HG02943 (cell line): ENCODE data around the gene WWP2.

Experiments used
- ATAC-seq: cut with Tn5 transposase; IDR thresholded peaks from one replicate; pipeline ENCODE4 v1.9.1; 2021; ENCODE audit warnings: mild to moderate bottlenecking, low read depth, moderate library complexity; ENCODE audit not compliant: unreplicated experiment

Gene WWP2

DNA sequence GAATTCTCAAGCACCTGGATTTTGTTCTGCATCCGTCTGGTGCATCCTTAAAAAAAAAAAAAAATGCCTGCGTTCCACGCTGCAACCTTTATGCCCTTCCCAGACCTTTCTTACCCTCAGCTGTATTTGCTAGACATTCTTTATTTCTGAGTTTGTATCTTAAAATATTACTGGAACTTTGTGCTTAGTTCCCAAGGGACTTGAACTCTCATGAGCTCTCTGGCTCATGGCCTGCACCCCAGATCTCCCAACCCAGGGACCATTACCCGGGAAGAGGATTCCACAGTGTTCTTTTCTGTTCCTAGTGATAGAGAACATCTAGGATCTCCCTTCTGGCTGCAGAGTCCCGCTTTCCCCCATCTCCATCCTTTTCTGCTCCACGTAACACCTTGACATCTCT is 160.1 kb downstream of the WWP2 start:
- no peak for ATAC-seq

DNA sequence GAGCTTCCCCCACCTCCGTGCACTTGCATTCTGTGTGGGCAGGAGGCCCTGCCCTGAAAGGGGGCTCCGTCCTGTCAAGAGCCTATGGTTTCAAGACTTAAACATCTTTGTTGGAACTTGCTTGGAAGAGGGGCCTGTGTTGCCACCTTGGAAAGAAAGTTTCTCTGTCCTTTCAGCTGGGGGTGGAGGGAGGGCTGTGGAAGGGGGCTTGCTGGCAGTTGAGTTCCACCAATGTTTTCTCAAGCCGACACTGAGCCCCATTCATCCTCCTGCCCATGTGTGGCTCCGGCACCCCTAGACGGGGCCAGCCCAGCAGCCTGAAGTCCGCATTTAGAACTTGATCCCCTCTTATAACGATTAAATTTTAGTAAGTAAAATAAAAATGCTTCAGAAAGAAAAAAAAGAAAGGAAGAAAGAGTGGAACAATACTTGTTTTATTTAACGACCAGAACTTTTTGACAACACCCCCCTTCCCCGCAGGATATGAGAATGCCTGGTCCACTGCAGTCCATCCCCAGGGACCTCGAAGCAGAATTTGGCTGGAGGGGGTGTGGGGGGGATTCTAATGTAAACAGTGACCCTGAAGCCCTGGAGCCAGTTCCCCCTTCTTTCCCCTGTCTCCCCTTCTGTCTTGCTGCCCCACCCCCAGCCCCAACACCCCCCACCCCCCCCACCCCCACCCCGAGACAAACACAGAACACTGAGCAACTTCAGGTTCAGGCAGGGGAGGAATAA is 162.1 kb downstream of the WWP2 start:
- ATAC-seq = no peak

DNA sequence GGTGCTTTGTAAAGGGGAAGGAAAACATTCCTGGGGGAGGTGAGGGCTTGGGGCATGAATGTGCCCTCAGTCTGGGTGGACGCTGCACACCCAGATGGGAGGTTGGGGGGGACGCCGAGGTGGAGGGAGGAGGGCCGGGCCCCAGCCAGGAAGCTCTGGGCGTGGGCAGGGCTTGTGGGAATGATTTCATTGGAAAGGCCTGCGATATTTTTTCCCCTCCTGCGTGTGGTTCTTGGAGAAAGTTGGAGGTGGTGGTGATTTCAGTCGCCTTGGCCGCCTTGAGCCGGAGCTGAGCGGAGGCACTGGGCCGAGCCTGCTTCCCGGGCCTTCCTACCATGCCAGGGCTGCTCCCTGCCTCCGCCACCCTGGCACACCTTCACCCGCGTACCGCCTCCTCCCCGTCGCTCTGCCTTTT is 162.7 kb downstream of the WWP2 start:
- no peak for ATAC-seq

DNA sequence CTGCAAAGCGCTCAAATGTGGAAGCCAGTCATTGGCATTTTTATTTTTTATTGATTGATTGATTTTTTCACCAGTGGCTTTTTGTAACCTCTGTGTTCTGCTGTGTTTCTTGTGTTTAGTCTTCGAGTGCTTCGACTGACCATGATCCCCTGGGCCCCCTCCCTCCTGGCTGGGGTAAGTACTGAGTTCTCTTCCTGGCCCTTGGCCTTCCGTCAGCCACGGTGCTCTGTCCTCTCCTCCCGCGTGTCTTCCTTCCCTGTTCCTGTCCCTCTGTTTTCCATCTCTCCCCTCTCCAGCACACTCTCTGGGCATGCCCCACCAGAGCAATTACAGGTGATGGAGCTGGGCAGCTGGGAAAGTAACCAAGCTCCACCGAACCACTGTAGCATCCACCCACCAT is 163.2 kb downstream of the WWP2 start:
- no peak for ATAC-seq

DNA sequence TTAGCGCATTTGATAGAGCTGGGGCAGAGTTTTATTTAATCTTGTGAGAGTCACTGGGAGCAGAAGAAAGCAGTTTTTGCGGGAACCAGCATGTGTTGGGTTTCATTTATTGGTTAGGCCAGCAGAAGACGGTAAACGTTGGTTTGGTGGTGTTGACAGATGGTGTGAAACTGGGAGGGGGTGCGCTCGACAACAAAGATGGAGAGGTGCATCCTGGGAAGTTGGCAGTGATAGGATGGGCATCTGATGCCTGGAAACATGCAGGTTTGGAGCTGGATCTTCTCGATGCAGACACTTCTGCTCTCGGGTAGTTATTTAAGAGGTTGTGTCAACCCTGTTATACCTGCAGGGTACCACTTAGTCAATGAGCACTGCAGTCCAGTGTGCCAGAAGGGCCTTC is 164.1 kb downstream of the WWP2 start:
- no peak for ATAC-seq

DNA sequence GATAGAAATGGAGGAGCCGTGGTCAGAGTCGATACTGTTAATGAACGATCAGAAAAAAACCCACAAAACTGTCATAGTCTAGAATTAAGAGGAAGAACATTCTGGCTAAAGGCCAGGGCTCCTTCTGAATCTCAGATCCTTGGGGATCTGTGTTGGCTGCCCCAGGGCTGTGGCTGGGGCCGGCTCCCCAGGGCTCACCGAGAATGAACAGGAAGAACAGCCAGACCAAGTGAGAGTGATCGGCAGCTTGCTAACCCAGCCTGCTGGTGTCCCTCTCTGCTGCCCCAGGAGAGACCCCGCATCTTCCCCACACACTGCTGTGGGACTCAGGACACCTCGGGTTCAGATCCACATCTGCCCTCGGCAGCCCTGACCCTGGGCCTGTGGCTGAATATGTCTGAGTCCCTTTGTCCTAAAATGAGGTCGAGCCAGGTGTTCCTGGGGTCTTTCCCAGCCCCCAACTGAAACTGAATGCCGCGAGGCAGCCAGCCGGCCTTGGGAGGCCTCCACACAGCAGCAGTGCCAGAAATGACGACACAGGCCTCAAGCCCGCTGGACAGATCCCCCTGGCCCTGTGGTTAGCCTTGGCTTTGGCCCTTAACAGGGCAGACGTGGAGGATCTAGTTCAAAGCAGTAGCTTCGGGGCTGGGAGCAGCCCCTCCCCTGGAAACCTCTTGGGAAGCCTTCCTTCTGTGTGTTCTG is 165.1 kb downstream of the WWP2 start:
- ATAC-seq = no peak

DNA sequence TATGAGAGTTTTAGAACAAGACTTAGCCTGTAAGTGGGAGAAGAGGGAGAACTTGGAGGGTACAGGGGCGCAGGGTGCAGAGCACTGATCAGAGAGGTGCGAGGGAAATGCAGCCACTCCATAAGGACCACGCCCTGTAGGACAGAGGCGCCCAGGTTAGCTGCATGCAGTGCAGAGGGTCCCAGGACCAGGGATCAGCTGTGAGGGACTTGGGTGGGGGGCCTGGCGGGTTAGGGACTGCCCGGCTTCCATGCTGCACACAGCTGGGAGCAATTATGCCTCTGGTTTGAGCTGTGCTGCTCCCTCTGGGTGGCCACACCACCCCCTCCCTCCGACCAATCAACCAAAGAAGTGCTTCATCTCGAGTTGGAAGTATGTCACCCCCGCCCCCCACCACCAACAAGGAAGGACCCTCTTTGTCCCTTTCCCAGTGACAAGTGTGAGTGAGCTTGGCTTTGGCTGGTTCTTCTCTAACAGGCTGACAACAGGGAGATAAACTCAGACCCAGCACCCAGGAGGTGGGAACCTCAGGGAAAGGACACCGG is 166.8 kb downstream of the WWP2 start:
- no peak for ATAC-seq

DNA sequence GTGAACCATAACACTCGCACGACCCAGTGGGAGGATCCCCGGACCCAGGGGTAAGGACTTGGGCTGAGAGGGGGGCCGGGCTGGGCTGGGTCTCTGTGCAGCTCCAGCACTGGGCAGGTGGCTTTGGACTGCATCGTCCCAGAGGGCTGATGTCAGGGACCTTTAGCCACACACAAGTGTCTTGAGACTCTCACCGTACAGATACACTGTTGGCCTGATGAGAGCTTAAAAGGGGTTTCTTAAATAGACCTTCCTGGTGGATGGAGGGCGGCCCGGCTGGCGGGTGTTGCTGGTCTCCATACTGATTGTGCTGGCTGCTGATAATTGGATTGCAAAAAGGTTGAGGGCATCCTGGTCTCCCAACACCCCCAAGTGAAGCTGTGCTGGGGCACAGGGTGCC is 167.3 kb downstream of the WWP2 start:
- no peak for ATAC-seq

DNA sequence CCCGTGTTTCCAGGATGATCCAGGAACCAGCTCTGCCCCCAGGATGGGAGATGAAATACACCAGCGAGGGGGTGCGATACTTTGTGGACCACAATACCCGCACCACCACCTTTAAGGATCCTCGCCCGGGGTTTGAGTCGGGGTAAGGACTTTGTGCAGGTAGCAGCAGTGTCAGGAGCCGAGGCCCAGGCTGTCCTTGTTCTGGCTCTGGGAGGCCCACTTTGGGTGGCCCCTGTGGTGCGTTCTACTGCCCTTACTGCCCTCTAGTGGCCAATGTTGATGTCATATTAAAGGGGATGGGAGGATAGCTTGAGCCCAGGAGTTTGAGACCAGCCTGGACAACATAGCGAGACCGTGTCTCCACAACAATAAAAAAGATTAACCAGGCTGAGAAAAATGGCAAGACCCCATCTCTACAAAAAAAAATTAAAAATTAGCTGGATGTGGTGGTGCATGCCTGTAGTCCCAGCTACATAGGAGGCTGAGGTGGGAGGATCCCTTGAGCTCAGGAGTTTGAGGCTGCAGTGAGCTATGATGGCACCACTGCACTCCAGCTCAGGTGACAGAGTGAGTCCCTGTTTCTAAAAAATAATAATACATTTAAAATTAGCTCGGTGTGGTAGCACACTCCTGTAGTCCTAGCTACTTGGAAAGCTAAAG is 168.1 kb downstream of the WWP2 start:
- ATAC-seq = no peak

DNA sequence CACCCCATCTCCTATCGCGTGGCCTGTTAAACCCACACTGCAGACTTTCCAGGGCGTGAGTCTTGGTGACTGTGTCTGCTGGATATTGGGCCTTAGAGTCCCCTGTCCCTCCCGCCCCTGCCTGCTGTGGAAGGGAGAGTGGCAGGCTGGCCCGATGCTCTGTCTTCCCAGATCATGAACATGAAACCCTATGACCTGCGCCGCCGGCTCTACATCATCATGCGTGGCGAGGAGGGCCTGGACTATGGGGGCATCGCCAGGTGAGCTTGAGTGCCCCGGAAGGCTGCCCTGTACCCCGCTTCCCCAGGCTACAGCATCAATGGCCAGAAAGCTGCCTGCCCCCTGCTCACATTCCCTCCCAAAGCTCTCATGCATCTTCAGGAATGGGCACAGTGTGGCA is 169.5 kb downstream of the WWP2 start:
- ATAC-seq = no peak

DNA sequence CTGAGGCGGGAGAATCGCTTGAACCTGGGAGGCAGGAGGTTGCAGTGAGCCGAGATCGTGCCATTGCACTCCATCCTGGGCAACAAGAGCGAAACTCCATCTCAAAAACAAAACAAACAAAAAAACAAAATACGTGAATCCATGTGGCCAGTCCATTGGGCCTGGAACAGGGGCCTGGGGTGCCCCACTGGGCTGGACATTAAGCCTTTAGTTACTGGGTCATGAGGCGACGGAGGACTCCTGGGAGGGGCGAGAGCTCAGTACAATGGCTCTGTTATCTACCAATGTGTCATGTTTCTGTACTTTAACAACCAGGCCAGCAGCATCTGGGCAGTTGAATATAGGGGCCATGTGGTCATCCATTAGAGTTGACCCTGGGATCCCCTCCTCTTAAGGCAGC is 170.1 kb downstream of the WWP2 start:
- ATAC-seq = no peak

DNA sequence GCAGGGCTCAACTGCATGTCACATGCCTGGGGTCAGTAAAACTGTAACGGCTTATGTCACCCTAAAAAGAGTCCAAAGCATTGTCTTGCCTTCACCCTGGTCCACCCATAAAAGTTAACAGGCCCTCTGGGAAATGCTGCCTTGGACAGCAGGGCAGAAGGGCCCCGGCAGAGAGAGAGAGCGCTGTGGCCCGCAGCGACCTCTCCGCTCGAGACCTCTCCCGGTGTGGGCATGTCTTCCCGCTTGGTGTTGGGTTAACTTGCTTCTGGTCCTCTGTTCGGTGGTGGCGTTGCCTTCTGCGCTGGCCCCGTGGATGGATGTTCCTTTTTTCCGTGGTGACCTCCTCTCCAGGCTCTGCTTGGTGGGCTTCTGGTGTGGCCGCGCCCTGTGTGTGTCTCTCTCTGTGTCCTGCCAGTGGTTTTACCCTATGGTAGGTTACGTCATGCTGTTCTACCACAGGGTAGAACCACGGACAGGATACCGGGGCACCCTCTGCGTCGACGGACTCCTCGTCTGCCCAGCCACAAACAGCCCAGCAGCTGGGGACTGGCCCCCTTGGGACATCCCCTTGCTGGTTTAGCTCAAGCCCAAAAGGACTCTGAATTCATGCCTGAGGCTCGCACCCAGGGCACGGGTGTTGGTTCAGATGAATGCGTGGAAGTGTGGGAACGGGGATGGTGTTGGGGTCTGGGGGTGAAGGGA is 170.7 kb downstream of the WWP2 start:
- no peak for ATAC-seq

DNA sequence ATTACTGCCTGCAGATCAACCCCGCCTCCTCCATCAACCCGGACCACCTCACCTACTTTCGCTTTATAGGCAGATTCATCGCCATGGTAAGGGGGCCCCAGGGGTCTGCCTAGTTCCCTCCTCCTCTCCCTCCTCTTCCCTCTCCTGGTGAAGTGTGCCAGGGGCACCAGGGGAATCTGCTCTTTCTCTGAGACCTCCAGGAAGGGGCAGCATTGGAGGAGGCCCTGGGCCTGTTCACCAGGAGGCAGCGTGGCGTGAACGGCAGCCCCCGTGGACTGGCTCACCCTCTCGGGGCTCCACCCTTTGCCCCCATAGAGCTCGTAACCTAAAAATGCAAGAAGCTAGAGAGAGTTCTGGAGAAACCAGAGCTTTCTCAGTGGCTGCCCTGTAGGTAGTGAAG is 171.9 kb downstream of the WWP2 start:
- no peak for ATAC-seq

DNA sequence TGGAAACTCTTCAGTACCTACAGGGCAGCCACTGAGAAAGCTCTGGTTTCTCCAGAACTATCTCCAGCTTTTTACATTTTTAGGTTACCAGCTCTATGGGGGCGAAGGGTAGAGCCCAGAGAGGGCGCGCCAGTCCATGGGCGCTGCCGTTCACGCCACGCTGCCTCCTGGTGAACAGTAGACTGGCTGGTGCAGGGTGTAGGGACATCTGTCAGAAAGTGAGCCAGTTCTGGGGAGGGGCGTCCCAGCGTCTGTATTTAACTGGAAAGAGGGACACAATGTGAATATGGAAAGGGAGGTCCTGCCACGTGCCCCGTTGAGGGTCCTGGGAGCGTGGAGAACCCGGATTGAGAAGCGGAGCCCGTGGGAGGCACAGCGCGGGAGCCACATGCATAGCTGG is 172.6 kb downstream of the WWP2 start:
- ATAC-seq = no peak

DNA sequence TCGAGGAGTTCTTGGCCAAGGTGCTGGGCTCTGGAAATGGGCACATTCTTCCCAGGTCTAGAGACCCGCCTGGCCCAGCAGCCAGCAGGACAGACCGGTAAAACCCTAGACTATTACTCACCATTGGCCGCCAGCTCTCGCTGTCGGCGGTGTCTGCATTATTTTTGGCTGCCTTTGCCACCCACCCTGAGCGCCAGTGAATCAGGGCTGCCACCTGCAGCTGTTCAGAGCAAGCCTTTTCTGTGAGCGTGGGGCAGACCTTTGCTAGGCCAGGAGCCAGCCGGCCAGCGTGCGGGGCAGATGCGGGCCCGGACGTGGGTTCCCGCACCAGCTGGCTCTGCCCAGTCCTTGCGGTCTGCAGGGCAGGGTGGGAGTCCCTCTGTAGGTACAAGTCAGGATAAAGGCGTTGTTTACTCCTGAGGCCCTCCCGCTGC is 173.2 kb downstream of the WWP2 start:
- no peak for ATAC-seq

DNA sequence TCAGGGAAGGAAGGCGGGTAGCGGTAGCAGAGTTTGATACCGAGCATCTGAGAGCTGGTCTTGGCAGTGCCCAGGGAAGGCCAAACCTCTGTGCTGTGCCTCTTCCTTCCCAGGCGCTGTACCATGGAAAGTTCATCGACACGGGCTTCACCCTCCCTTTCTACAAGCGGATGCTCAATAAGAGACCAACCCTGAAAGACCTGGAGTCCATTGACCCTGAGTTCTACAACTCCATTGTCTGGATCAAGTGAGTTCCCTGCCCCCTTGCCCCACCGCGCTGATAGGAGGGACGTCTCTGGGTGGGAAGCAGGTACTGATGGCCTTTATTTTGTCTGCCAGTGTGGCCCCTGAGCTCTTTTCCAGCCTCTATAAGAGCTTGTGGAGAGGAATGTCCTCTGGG is 173.6 kb downstream of the WWP2 start:
- ATAC-seq = no peak

DNA sequence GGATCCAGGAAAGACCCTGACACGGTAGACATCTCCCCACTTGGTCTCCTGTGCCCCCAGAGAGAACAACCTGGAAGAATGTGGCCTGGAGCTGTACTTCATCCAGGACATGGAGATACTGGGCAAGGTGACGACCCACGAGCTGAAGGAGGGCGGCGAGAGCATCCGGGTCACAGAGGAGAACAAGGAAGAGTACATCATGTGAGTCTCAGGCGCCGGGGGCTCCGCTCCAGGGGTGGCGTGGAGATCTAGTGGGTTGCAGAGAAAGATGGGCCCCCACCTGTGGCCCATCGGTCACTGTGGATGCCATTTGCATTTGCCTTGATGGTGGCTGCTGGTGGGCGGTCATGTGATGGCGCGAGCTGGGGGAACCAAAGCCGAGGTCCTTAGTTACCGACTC is 174.1 kb downstream of the WWP2 start:
- ATAC-seq = no peak

DNA sequence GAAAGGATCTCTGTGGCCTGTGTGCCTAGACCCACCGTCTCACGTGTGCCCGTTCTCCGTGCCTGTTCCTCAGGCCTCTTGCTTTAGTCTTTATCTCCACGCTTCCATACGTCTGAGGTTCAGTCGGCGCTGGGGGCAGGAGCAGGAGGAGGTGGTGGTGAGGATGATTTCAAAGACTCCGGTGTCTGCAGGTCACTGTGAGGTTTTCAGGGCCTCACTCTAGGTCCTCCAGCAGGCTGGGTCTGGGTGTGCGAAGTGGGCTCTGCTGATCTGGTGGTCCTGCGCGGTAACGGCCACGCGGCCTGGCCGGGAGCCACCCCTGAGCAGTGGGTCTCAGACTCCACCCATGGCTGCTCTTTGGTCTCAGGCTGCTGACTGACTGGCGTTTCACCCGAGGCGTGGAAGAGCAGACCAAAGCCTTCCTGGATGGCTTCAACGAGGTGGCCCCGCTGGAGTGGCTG is 174.6 kb downstream of the WWP2 start:
- no peak for ATAC-seq

DNA sequence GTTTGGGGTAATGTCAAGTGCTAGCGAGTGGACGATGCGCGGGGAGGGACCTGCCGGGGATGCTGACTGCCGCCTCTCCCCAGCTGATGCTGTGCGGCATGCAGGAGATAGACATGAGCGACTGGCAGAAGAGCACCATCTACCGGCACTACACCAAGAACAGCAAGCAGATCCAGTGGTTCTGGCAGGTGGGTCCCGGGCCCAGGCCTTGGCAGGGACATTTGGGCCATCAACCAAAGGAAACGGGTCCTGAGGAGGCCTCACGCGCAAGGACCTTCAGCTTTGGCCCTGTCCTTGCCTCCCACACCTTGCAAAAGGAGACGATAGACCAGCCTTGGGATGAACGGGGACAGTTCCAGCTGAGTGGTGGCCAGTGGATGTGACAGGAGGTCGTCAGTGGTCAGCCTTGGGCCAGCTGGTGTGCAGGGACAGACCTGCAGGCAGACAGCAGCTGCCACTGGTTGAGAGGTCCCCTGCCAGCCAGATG is 175.4 kb downstream of the WWP2 start:
- ATAC-seq = no peak

DNA sequence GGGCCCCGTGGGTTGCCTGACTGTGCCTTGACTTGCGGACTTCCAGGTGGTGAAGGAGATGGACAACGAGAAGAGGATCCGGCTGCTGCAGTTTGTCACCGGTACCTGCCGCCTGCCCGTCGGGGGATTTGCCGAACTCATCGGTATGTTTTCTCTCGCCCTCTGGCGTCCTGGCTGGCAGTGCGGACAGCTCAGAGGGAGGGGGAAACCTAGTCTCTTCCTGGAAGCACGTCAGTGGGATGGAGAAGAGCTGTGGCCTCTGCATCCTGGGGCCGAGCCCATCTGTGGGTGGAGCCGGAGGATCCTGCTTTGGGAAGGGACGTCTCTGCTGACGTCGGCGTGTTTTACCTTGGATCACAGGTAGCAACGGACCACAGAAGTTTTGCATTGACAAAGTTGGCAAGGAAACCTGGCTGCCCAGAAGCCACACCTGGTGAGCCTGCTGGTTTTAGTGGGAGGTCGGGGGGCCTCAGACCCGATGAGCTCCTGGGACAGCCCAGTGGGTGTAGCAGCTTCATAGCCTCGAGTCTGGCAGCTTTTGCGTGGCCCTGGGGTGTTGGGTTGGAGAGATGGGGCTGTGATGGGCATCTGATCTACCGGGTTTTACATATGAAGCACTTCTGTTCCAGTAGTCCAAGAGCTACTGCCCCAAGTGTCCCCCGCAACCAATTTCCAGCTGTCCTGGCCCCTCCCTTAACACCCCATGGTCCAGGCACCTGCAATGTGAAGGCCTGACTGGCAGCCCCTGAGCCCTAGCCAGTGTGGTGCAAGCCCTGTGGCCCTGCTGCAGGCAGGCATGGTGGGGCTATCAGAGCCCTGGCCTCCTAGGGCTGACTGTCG is 177.1 kb downstream of the WWP2 start:
- no peak for ATAC-seq
